Jurkat, Clone E6-1 (cell line): Measurements from ENCODE around the gene PDGFA.
A peak's percentile ranks its signal among the peaks of the same experiment; 100 is the strongest.

ENCODE experiments used
- DNase-seq: peaks from one replicate; pipeline ENCODE4 v3.0.0-alpha.2; 2011; ENCODE audit warnings: low read depth, low spot score
- H3K4me3 ChIP-seq: 2 replicates; pipeline ENCODE4 v1.5.1; 2011; ENCODE audit warnings: mild to moderate bottlenecking, low read length, control low read depth, moderate library complexity

PDGFA gene

GRCh38 chr7:509426-510130 is 10.1 kb downstream of the PDGFA start:
- no peak for DNase-seq
- H3K4me3 ChIP-seq, result no peak overlapping the region

- no peak for DNase-seq
- no peak overlapping the region for H3K4me3 ChIP-seq
These were observed 11.0 kb downstream of the PDGFA start for GRCh38 chr7:508461-509170.

DNA sequence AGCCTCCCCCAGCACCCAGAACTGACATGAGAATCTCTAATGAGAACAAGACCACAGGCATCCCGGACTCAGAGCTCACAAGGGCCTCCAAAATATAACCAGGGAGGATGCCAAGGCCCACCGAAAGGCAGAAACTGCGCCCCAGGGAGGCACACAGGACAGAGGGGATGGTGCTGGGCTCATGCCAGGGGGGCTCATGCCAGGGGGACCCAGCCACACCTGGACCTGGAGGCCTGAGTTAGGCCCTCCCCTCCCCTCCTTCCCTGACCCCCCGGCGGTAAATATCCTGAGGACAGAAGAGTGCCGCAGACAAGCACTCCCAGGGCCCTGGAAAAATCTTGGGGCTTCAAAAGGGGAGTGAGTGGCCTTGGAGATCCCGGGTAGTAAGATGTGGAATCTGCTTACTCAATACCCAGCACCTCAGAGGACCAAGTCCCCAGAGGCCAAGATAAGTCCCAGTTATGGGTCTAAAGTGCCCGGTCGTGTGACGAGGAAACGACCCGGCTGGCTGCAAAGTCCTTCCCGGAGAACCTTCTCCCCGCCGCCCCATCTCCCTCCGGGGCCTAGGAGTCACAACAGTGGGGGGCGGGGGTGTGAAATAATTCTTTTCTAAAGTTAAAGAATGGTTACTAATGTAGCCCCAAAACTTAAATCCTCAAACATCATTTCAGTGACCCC is 11.9 kb downstream of the PDGFA start:
- no peak overlapping the region for H3K4me3 ChIP-seq
- DNase-seq, result no peak

- H3K4me3 ChIP-seq, result no peak overlapping the region
- DNase-seq, result no peak
These were observed 12.6 kb downstream of the PDGFA start for GRCh38 chr7:506921-507622.

DNA sequence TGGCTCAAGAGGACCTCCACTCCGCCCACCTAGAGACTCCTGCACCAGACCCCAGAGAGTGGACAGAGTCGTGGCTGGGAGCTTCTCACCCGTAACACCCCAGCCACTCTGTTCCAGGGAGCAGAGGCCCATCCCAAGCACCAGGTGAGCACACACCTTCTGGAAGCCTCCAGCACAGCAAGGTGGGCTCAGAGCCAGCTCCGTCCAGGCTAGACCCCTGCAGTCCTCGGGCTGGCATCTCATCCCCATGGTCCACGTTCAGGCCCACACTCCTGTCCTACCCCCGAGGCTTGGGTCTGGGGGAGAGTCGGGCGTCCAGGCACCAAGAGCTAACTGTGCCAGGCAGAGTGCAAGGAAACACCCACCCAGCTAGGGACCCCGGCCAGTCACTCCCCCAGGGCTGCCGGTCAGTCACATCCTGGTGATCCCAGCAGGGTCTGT is 13.2 kb downstream of the PDGFA start:
- H3K4me3 ChIP-seq, result no peak overlapping the region
- DNase-seq, result no peak

DNA sequence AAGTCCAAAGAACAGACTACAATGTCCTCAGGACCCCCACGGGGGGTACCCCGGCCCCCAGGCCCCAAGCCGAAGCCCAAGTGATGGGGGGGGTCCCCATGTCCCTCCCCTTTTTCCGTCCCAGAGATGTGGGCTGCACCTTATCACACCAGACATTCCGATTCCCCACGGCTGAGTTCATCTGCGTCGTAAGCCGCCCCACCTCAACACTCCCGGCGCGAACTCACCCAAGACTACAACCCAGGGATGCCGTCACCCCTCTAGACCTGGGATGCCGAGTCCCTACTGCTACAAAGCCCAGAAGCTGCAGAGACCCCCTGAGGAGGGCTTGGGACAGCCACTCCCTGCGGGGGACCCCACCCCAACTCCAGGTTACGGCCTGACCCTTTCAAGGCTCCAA is 14.5 kb downstream of the PDGFA start:
- no peak overlapping the region for H3K4me3 ChIP-seq
- no peak for DNase-seq

DNA sequence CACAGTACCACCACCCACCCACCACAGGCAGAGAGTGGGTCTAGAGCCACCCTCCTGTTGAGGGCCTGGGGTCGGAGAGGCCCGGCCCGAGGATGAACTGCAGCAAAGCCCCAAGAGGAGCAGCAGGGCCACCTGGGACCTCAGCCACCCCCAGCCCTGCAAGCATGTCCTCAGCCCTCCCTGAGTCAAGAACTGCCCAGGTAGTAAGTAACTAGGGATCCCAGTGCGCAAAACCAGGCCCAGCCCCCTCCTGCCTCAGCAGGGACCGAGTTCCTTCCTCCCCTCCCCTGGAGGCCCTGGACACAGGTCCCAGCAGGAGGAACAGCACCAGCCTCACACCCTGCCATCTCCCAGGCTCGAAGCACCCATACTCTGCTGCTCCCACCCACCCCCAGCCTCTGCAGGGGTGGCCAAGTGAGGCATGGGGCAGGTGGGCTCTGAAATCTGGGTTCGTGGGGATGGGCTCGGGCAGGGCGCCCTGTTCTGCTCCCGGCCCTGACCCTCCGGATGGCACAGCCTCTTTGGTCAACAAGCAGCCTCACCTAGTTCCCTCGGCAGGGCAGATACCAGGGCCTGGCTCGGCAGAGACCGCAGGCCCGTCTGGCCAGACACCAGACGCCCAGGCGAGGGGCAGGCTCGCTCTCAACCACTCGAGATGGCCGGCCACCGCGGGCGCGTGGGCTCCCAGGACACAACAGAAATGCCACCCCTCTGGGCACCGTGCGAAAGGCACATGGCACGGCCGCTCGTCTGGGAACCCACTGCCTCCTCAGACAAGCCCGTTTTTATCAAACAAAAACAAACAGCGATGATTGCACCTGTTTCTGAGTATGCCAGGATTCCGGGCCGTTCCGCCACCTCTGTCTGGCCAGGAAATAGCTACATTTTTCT is 15.2 kb downstream of the PDGFA start:
- no peak overlapping the region for H3K4me3 ChIP-seq
- DNase-seq, result no peak

- DNase-seq, result no peak
- no peak overlapping the region for H3K4me3 ChIP-seq
These were observed 16.0 kb downstream of the PDGFA start for GRCh38 chr7:503575-504111.

DNA sequence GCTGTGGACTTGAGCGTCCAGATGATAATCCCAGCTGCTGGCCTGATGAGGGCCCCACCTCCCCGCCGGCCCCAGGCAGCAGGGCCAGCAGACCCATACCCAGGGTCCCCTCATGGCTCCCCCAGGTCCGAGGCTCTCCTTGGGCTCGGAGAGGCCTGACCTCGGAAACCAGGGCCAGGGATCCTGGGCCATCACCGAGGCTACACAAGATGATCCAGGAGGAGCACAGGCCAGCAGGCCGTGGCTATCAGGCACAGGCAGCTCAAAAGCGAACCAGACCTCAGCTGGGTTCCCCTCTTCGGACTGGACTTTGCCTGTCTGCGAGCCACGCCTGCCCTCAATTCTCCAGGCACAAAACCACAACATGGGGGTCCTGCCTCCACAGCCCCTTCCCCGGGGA is 17.4 kb downstream of the PDGFA start:
- no peak for DNase-seq
- no peak overlapping the region for H3K4me3 ChIP-seq

GRCh38 chr7:501526-501925 is 18.1 kb downstream of the PDGFA start:
- no peak overlapping the region for H3K4me3 ChIP-seq
- no peak for DNase-seq

- H3K4me3 ChIP-seq, result no peak overlapping the region
- no peak for DNase-seq
These were observed 18.9 kb downstream of the PDGFA start for GRCh38 chr7:500521-501420.

DNA sequence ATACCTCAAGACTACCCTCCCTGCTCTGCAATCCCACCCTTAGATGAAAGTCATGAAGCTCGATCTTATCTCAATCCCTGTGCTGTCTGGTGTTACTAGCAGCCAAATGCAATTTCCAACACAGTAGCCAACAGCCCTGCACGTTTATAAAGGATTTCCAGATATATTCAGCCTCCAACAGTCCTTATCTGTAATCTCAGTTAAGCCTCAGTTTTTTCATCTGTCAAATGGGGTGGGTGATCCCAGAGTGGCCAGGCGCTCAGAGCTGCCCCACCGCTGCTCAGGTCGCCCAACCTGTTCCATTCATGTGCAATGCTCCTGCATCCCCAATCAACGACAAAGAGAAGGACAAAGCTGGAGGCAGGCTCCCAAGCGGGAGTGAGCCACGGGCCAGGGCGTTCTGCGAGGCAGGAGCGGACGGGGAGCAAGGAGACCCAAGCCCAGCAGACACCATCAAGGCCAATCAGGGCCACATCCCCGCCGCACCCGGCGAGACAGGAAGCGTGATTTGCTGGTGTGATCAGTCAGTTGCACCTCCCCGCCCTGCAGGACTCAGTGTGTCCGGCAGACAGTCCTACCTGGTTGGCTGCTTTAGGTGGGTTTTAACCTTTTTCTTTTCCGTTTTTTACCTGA is 19.7 kb downstream of the PDGFA start:
- DNase-seq, result no peak
- H3K4me3 ChIP-seq, result no peak overlapping the region

- H3K4me3 ChIP-seq, result no peak overlapping the region
- DNase-seq, result no peak
These were observed 20.7 kb downstream of the PDGFA start for GRCh38 chr7:498678-499641.

- no peak overlapping the region for H3K4me3 ChIP-seq
- peak; percentile 19 for DNase-seq
These were observed 21.5 kb downstream of the PDGFA start for GRCh38 chr7:497946-498655.

- H3K4me3 ChIP-seq, result no peak overlapping the region
- DNase-seq, result no peak
These were observed 22.3 kb downstream of the PDGFA start for GRCh38 chr7:497346-497745.
